ENCODE measurements around the gene HOXC13.

Gene HOXC13

DNA sequence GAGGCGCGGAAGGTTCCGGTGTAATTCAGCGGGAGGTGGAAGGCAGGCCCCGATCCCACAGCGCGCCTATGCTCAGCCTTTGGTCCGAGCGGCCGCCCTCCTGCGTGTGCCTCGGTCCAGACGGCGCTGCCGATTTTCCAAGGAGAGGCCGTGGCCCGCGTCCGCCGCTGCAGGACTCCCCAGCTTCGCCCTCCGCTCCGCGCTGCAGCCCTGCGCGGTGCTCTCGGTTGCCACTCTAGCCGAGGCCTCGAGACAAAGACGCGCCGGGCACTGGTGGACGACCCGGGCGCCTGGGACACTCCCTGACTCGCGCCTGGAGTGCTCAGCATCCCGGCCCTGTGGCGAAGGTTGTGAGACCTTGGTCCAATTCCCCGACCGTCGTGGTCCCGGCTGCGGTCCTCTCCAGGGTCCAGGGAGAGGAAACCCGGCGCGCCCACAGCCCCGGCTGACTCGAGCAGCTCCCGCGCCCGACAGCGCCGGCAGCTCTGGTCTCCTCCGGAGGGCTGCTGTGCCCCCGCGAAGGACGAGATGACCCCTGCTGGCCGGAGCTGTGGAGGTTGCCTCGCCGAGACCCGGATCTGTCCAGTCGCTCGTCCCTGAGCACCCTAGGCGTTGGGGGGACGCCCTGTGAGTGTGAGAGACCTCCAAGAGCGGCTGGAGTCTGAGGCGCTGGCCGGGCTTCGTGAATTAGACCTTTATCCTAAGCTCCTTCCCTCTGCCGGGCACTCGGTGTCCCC lies 22.6 kb downstream of the HOXC13 start:
- Histone ChIP-seq H3K27ac (ENCODE audit: poor library complexity, severe bottlenecking) (no peak overlapping the region), H3K27me3 (ENCODE audit: insufficient read depth, poor library complexity, severe bottlenecking) (peaks cover 100% of the 10 kb centered on the region), H3K9me3 (ENCODE audit: severe bottlenecking) (no peaks in the 10 kb centered on the region), H3K4me3 (ENCODE audit: severe bottlenecking) (no peak overlapping the region), H3K36me3 (ENCODE audit: low read depth) (no peaks in the 10 kb centered on the region), H3K4me1 (ENCODE audit: insufficient read depth, poor library complexity, severe bottlenecking) (no peaks in the 10 kb centered on the region)
- DNase-seq (ENCODE audit: low spot score): peak; percentile 54
- TF ChIP-seq, protein P1, sequence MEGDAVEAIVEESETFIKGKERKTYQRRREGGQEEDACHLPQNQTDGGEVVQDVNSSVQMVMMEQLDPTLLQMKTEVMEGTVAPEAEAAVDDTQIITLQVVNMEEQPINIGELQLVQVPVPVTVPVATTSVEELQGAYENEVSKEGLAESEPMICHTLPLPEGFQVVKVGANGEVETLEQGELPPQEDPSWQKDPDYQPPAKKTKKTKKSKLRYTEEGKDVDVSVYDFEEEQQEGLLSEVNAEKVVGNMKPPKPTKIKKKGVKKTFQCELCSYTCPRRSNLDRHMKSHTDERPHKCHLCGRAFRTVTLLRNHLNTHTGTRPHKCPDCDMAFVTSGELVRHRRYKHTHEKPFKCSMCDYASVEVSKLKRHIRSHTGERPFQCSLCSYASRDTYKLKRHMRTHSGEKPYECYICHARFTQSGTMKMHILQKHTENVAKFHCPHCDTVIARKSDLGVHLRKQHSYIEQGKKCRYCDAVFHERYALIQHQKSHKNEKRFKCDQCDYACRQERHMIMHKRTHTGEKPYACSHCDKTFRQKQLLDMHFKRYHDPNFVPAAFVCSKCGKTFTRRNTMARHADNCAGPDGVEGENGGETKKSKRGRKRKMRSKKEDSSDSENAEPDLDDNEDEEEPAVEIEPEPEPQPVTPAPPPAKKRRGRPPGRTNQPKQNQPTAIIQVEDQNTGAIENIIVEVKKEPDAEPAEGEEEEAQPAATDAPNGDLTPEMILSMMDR (IDR thresholded peaks at IDR 0.05; ENCODE audit: poor library complexity, severe bottlenecking): peak; percentile 27
- ATAC-seq (ENCODE audit: low read depth): peak; percentile 43

DNA sequence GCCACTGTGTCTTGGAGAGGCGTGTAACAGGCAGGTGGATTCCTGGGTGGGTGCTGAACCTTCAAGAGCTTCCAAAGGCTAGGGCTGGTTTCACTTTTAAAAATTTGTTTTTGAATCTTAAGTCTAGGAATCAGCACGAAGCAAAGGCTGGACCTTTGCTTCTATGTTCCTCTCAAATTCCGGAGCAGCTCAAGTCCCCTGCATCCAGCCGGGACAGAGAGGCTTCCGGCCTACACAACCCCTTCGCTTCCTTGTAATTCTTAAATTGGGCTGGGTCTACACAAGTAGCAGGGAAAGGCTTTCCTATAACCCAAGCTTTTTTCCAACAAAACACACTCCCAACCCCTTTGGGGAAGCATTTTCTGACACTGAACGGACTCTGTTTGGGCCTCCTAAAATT lies 24.4 kb downstream of the HOXC13 start:
- Histone ChIP-seq H3K27me3 (ENCODE audit: insufficient read depth, poor library complexity, severe bottlenecking) (peaks cover 100% of the 10 kb centered on the region), H3K4me1 (ENCODE audit: insufficient read depth, poor library complexity, severe bottlenecking) (no peaks in the 10 kb centered on the region), H3K9me3 (ENCODE audit: severe bottlenecking) (no peaks in the 10 kb centered on the region), H3K36me3 (ENCODE audit: low read depth) (no peaks in the 10 kb centered on the region), H3K27ac (ENCODE audit: poor library complexity, severe bottlenecking) (no peak overlapping the region), H3K4me3 (ENCODE audit: severe bottlenecking) (no peak overlapping the region)
- TF ChIP-seq, protein P1 (IDR thresholded peaks at IDR 0.05; ENCODE audit: poor library complexity, severe bottlenecking): no peak
- DNase-seq (ENCODE audit: low spot score): no peak
- ATAC-seq (ENCODE audit: low read depth): no peak

DNA sequence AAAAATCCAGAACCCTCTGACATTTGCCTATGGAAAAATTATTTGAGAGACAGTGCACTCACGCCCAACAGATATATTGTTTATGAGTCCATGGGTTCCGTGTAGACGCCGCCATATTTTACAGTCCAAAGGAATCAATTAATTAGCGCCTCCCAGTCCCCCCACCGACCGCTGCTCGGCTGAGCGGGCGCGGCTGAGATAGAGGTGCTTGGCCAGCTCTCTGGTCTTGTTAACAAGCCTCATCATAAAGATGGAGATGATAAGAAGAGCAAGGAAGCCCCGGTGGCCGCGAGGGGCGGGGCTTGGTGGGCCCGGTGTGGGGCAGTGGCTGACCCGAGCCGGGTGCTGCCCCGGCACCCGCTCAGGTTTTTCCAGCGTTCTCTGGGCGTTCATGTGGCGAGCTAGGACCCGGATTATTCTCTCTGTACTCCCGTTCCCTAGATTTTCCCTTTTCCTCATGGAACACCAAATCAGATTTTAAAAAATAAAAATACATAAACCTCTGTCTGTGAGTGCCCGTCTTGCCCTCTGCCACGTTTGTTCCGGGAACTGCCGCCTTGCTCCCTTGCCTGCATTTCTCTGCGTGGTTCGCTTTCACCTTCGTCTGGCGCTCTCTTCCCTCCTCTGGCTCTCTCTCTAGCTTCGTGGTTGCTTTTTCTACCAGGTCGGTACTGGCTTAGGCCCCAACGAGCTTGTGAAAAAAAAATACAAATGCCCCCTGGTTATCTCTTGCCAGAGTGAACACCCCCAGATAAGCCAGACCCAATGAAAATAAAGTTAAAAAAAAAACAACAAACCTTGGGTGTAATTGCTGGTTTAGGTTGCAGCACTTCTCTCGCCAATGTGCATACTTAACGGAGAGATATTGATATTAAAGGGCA lies 25.0 kb downstream of the HOXC13 start:
- H3K27me3 ChIP-seq (ENCODE audit: insufficient read depth, poor library complexity, severe bottlenecking): peaks cover 100% of the 10 kb centered on the region
- H3K36me3 ChIP-seq (ENCODE audit: low read depth): no peaks in the 10 kb centered on the region
- H3K4me1 ChIP-seq (ENCODE audit: insufficient read depth, poor library complexity, severe bottlenecking): no peaks in the 10 kb centered on the region
- ATAC-seq (ENCODE audit: low read depth): no peak
- no peaks in the 10 kb centered on the region for H3K9me3 ChIP-seq (ENCODE audit: severe bottlenecking)
- TF ChIP-seq, protein P1 (IDR thresholded peaks at IDR 0.05; ENCODE audit: poor library complexity, severe bottlenecking): no peak
- no peak for DNase-seq (ENCODE audit: low spot score)
- H3K27ac ChIP-seq (ENCODE audit: poor library complexity, severe bottlenecking): no peak overlapping the region
- no peak overlapping the region for H3K4me3 ChIP-seq (ENCODE audit: severe bottlenecking)

DNA sequence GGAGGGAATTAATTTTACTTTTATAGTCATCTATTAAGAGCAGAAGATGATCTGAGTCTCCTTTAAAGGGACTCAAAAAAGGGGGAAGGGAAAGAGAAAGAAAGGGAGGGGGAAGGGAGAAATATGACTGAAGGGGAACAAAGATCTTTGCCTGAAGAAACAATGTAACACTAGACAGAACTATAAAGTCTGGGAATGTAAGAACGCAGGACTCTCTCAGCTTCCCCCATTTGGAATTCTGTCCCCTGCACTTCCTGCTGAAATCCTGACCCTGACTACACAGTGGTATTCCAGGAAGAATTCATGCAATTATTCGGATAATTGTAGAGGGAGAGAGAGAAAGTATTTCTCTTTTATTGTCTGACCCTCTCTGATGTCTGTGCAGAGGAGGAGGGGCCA lies 25.7 kb downstream of the HOXC13 start:
- Histone ChIP-seq H3K9me3 (ENCODE audit: severe bottlenecking) (no peaks in the 10 kb centered on the region), H3K4me1 (ENCODE audit: insufficient read depth, poor library complexity, severe bottlenecking) (no peaks in the 10 kb centered on the region), H3K4me3 (ENCODE audit: severe bottlenecking) (no peak overlapping the region), H3K27ac (ENCODE audit: poor library complexity, severe bottlenecking) (no peak overlapping the region), H3K36me3 (ENCODE audit: low read depth) (no peaks in the 10 kb centered on the region), H3K27me3 (ENCODE audit: insufficient read depth, poor library complexity, severe bottlenecking) (peaks cover 100% of the 10 kb centered on the region)
- no peak for ATAC-seq (ENCODE audit: low read depth)
- no peak for DNase-seq (ENCODE audit: low spot score)
- TF ChIP-seq, protein P1 (IDR thresholded peaks at IDR 0.05; ENCODE audit: poor library complexity, severe bottlenecking): no peak

All from RWPE2 (cell line).